Measurements from ENCODE around the gene SERPINB6.

The SERPINB6 gene
- long read RNA-seq, transcript SERPINB6-210 (7 exons, 1,638 nt) = minor isoform, 64 of 194 reads
- long read RNA-seq, transcript SERPINB6-206 (7 exons, 1,375 nt) = minor isoform, 8 of 194 reads
- long read RNA-seq, transcript SERPINB6-205 (7 exons, 1,315 nt) = major isoform, 101 of 194 reads
- long read RNA-seq, partial matches to known transcripts = 2 of 194 reads
- long read RNA-seq, other reads (novel, unspliced or antisense) = 13 of 194 reads

- DNase-seq (ENCODE audit: low read depth in 1 of 2, low spot score in 1 of 2) = peak; percentile 58 to 74
- no peak for TF ChIP-seq REST (IDR thresholded peaks at IDR 0.05; ENCODE audit: insufficient replicate concordance, low read depth)
- TF ChIP-seq POLR2AphosphoS5 (IDR thresholded peaks at IDR 0.05; ENCODE audit: low read depth) = no peak
- no peak for TF ChIP-seq GABPA (IDR thresholded peaks at IDR 0.05; ENCODE audit: low read depth)
- no peak for TF ChIP-seq SPI1 (IDR thresholded peaks at IDR 0.05; ENCODE audit: borderline replicate concordance, low read depth)
- TF ChIP-seq CTCF (IDR thresholded peaks at IDR 0.05; ENCODE audit: insufficient read depth, low read length) = no peak
- H3K27ac ChIP-seq (replicated peaks) = peak within 1 kb of the TSS; percentile 79
- peak within 1 kb of the TSS; percentile 64 for H3K4me3 ChIP-seq (replicated peaks; ENCODE audit: insufficient read depth, low read length)
- H3K27me3 ChIP-seq (ENCODE audit: insufficient read depth, poor library complexity, severe bottlenecking) = no peaks in the 10 kb centered on the region
These were observed at the start of gene SERPINB6 for GRCh38 chr6:2971420-2972218. Gene SERPINB6 (minus strand): TSS chr6:2971567. CDS start chr6:2959332, 12,235 bp downstream.

- Histone ChIP-seq H3K4me3 (replicated peaks; ENCODE audit: insufficient read depth, low read length) (no peak overlapping the region), H3K27ac (replicated peaks) (no peak overlapping the region; the same call in 1 of the 2 replicates), H3K27me3 (ENCODE audit: insufficient read depth, poor library complexity, severe bottlenecking) (no peaks in the 10 kb centered on the region)
- no peak for DNase-seq (ENCODE audit: low read depth in 1 of 2, low spot score in 1 of 2)
- TF ChIP-seq GABPA (IDR thresholded peaks at IDR 0.05; ENCODE audit: low read depth) (no peak), POLR2AphosphoS5 (IDR thresholded peaks at IDR 0.05; ENCODE audit: low read depth) (no peak), CTCF (IDR thresholded peaks at IDR 0.05; ENCODE audit: insufficient read depth, low read length) (no peak), SPI1 (IDR thresholded peaks at IDR 0.05; ENCODE audit: borderline replicate concordance, low read depth) (no peak), REST (IDR thresholded peaks at IDR 0.05; ENCODE audit: insufficient replicate concordance, low read depth) (no peak)
These were observed 48.5 kb upstream of the SERPINB6 start for GRCh38 chr6:3019749-3020320.

- Histone ChIP-seq H3K4me3 (replicated peaks; ENCODE audit: insufficient read depth, low read length) (no peak overlapping the region), H3K27me3 (ENCODE audit: insufficient read depth, poor library complexity, severe bottlenecking) (no peaks in the 10 kb centered on the region), H3K27ac (replicated peaks) (no peak overlapping the region; the same call in none of the 2 replicates)
- DNase-seq (ENCODE audit: low read depth in 1 of 2, low spot score in 1 of 2) = no peak
- TF ChIP-seq SPI1 (IDR thresholded peaks at IDR 0.05; ENCODE audit: borderline replicate concordance, low read depth) (no peak), POLR2AphosphoS5 (IDR thresholded peaks at IDR 0.05; ENCODE audit: low read depth) (no peak), REST (IDR thresholded peaks at IDR 0.05; ENCODE audit: insufficient replicate concordance, low read depth) (no peak), CTCF (IDR thresholded peaks at IDR 0.05; ENCODE audit: insufficient read depth, low read length) (no peak), GABPA (IDR thresholded peaks at IDR 0.05; ENCODE audit: low read depth) (no peak)
These were observed 47.7 kb upstream of the SERPINB6 start for GRCh38 chr6:3019065-3019464.

Data from HL-60 (cell line).